SH-SY5Y (cell line): ENCODE results near the gene ADARB1.

Source experiments
- GATA2 ChIP-seq: IDR thresholded peaks from 2 replicates; pipeline ENCODE4 v1.6.1; 2011; ENCODE audit warnings: mild to moderate bottlenecking, low read depth, low read length
- GATA3 ChIP-seq: IDR thresholded peaks from 2 replicates; pipeline ENCODE4 v1.6.1; 2011; ENCODE audit warnings: low read depth, mild to moderate bottlenecking, low read length, moderate library complexity

DNA sequence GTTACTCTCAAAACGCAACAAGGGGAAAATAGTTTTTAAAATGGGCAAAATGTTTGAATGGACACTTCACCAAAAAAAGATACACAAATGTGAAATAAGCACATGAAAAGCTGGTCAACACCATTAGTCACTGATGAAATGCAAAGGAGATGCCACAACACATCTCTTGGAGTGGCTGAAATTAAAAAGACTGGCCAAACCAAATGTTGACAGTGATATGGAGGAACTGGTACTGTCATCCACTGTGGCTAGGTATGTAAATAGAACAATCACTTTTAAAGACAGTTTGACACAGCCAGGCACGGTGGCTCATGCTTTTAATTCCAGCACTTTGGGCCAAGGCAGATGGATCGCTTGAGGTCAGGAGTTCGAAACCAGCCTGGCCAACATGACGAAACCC, 122.2 kb downstream of the ADARB1 start:
- TF ChIP-seq GATA2 (no peak), GATA3 (no peak)
